ENCODE results near the gene SP110.

DNA sequence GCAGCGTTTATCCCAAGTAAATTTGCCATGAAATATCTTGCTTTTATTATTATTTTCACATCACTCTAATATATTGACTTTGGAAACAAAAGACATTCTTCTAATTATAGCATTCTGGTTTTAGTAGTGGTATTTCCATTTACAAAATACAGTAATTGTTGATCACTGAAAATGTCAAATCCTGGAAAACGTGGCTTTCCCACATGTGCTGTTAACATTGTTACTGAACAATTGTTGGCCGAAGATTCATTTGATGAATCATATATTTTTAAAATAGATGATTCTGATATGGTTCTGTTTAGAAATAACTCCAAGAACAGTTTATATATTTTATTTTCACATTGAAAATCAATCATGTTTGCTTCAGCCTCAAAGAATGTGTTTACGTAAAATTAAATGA is 38.7 kb upstream of the SP110 start:
- TF ChIP-seq POLR2A (IDR thresholded peaks at IDR 0.05; ENCODE audit: control extremely low read depth in 1 of 2, low read depth in 2 of 2, low read length in 2 of 2) (no peak), BRCA1 (IDR thresholded peaks at IDR 0.05; ENCODE audit: low read depth, low read length) (no peak), TBP (IDR thresholded peaks at IDR 0.05; ENCODE audit: low read depth, low read length) (no peak), POLR2AphosphoS5 (IDR thresholded peaks at IDR 0.05; ENCODE audit: low read depth, low read length) (no peak), CEBPB (IDR thresholded peaks at IDR 0.05; ENCODE audit: low read depth, low read length) (no peak), EZH2 (IDR thresholded peaks at IDR 0.05; ENCODE audit: low read depth, low read length, severe bottlenecking) (no peak), BACH1 (IDR thresholded peaks at IDR 0.05; ENCODE audit: low read length) (no peak), EP300 (IDR thresholded peaks at IDR 0.05; ENCODE audit: borderline replicate concordance in 1 of 2, low read depth in 2 of 2, low read length in 2 of 2) (no peak)
- TF ChIP-seq, protein P1, sequence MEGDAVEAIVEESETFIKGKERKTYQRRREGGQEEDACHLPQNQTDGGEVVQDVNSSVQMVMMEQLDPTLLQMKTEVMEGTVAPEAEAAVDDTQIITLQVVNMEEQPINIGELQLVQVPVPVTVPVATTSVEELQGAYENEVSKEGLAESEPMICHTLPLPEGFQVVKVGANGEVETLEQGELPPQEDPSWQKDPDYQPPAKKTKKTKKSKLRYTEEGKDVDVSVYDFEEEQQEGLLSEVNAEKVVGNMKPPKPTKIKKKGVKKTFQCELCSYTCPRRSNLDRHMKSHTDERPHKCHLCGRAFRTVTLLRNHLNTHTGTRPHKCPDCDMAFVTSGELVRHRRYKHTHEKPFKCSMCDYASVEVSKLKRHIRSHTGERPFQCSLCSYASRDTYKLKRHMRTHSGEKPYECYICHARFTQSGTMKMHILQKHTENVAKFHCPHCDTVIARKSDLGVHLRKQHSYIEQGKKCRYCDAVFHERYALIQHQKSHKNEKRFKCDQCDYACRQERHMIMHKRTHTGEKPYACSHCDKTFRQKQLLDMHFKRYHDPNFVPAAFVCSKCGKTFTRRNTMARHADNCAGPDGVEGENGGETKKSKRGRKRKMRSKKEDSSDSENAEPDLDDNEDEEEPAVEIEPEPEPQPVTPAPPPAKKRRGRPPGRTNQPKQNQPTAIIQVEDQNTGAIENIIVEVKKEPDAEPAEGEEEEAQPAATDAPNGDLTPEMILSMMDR (IDR thresholded peaks at IDR 0.05; ENCODE audit: control extremely low read depth in 1 of 3, insufficient read depth in 1 of 3, low read depth in 1 of 3, low read length in 3 of 3), result no peak
- TF ChIP-seq, protein P2, sequence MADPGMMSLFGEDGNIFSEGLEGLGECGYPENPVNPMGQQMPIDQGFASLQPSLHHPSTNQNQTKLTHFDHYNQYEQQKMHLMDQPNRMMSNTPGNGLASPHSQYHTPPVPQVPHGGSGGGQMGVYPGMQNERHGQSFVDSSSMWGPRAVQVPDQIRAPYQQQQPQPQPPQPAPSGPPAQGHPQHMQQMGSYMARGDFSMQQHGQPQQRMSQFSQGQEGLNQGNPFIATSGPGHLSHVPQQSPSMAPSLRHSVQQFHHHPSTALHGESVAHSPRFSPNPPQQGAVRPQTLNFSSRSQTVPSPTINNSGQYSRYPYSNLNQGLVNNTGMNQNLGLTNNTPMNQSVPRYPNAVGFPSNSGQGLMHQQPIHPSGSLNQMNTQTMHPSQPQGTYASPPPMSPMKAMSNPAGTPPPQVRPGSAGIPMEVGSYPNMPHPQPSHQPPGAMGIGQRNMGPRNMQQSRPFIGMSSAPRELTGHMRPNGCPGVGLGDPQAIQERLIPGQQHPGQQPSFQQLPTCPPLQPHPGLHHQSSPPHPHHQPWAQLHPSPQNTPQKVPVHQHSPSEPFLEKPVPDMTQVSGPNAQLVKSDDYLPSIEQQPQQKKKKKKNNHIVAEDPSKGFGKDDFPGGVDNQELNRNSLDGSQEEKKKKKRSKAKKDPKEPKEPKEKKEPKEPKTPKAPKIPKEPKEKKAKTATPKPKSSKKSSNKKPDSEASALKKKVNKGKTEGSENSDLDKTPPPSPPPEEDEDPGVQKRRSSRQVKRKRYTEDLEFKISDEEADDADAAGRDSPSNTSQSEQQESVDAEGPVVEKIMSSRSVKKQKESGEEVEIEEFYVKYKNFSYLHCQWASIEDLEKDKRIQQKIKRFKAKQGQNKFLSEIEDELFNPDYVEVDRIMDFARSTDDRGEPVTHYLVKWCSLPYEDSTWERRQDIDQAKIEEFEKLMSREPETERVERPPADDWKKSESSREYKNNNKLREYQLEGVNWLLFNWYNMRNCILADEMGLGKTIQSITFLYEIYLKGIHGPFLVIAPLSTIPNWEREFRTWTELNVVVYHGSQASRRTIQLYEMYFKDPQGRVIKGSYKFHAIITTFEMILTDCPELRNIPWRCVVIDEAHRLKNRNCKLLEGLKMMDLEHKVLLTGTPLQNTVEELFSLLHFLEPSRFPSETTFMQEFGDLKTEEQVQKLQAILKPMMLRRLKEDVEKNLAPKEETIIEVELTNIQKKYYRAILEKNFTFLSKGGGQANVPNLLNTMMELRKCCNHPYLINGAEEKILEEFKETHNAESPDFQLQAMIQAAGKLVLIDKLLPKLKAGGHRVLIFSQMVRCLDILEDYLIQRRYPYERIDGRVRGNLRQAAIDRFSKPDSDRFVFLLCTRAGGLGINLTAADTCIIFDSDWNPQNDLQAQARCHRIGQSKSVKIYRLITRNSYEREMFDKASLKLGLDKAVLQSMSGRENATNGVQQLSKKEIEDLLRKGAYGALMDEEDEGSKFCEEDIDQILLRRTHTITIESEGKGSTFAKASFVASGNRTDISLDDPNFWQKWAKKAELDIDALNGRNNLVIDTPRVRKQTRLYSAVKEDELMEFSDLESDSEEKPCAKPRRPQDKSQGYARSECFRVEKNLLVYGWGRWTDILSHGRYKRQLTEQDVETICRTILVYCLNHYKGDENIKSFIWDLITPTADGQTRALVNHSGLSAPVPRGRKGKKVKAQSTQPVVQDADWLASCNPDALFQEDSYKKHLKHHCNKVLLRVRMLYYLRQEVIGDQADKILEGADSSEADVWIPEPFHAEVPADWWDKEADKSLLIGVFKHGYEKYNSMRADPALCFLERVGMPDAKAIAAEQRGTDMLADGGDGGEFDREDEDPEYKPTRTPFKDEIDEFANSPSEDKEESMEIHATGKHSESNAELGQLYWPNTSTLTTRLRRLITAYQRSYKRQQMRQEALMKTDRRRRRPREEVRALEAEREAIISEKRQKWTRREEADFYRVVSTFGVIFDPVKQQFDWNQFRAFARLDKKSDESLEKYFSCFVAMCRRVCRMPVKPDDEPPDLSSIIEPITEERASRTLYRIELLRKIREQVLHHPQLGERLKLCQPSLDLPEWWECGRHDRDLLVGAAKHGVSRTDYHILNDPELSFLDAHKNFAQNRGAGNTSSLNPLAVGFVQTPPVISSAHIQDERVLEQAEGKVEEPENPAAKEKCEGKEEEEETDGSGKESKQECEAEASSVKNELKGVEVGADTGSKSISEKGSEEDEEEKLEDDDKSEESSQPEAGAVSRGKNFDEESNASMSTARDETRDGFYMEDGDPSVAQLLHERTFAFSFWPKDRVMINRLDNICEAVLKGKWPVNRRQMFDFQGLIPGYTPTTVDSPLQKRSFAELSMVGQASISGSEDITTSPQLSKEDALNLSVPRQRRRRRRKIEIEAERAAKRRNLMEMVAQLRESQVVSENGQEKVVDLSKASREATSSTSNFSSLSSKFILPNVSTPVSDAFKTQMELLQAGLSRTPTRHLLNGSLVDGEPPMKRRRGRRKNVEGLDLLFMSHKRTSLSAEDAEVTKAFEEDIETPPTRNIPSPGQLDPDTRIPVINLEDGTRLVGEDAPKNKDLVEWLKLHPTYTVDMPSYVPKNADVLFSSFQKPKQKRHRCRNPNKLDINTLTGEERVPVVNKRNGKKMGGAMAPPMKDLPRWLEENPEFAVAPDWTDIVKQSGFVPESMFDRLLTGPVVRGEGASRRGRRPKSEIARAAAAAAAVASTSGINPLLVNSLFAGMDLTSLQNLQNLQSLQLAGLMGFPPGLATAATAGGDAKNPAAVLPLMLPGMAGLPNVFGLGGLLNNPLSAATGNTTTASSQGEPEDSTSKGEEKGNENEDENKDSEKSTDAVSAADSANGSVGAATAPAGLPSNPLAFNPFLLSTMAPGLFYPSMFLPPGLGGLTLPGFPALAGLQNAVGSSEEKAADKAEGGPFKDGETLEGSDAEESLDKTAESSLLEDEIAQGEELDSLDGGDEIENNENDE (IDR thresholded peaks at IDR 0.05; ENCODE audit: insufficient replicate concordance, low read length), result no peak
- TF ChIP-seq, protein P3, sequence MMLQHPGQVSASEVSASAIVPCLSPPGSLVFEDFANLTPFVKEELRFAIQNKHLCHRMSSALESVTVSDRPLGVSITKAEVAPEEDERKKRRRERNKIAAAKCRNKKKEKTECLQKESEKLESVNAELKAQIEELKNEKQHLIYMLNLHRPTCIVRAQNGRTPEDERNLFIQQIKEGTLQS (IDR thresholded peaks at IDR 0.05; ENCODE audit: insufficient read depth, low read depth, low read length), result no peak
- TF ChIP-seq, protein P4, sequence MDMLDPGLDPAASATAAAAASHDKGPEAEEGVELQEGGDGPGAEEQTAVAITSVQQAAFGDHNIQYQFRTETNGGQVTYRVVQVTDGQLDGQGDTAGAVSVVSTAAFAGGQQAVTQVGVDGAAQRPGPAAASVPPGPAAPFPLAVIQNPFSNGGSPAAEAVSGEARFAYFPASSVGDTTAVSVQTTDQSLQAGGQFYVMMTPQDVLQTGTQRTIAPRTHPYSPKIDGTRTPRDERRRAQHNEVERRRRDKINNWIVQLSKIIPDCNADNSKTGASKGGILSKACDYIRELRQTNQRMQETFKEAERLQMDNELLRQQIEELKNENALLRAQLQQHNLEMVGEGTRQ (IDR thresholded peaks at IDR 0.05; ENCODE audit: low read length), result no peak
